NCI-H748 (cell line): ENCODE data around the gene ELAVL1.
"Not testable (repeated sequence)": the region's sequence is repeated elsewhere in the genome, so short reads cannot be mapped to it uniquely, and the experiment has no call there.

Experiments used
- DNase-seq: peaks from one replicate; lab custom pipeline; 2025; ENCODE audit not compliant: unreplicated experiment; lab: John Stamatoyannopoulos, UW

ELAVL1 gene

GRCh38 chr19:7971553-7972520 lies 33.6 kb downstream of the ELAVL1 start:
- no peak for DNase-seq

DNA sequence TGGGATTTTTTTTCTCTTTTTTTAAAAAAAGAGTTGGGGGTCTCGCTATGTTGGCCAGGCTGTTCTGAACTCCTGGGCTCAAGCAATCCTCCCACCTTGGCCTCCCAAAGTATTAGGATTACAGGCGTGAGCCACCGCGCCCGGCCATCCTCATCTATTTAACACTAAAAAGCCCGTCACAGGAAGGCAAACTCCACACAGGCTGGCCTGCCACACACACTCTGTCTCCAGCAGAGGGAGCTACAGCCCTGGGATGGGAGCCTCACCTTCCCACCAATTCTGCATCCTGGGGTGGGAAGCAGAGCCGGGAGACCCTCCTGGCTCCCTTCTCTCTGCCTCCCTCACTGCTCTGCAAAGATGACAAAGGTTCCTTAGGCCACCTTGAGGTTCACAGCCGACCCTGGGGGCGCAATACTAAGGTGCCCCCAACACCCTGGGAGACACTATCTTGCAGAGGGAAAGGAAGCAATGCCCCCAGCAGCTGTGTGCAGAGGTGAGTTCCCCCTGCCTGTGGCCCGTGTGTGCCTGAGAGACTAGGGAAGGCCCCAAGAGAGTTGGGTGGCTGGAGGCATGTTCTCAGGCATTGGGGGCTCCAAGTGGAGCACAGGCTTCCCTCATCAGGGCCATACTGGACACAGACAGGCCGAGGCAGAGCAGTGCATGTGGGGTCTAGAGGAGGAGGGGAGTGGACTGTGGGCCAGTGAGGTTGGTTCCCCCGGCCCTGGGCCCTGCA lies 34.6 kb downstream of the ELAVL1 start:
- DNase-seq = peak; percentile 18

DNA sequence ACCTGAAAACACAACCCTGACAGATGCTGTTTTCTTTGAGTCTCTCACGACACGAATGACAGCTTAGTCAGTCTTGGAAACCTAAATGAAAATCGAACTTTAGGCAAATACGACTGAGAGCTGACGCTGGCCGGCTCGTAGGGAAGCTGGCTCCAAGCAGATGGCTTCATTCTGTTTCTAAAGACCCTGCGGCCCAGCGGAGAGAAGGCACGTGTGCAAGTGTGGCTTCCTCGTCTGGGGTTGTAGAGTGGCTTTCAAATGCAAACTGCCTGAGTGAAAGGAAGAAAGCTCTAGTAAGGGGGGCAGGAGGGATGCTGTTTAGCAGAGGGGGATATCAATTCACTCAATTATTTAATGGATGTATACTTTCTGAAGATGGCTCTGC lies 35.9 kb downstream of the ELAVL1 start:
- DNase-seq = no peak

DNA sequence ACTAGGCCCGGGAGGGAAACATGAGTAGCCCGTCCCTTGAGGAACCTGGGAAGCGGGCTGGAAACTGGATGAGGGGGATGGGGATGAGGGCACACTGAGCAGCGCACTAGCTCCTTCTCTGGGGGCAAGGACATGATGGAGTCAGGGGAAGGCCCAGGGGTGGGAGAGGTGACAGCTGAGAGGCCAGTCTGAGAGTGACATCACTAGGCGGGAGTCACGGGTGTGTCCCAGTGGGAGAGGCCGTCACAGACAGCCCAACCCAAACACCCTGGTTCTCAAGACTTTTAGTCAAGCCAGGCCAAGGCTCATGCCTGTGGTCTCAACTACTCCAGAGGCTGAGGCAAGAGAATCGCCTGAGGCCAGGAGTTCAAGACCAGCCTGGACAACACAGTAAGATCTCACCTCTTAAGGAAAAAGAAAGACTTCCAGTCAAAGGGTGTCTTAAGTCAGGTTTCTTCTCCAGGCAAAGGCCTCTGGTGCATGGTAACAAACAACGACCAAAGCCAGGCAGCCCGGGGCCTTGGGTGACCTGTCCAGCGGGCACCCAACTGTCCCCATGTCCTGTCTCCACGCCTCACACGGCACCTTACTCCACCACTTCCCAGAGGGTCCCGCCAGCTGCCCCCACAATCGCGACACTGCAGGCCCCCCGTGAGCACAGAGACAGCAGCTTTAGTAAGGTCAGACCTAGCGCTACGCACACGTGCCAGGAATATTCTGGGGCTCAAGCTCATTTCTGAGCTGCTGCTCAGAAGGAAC lies 36.5 kb downstream of the ELAVL1 start:
- no peak for DNase-seq

- no peak for DNase-seq
Measured at GRCh38 chr19:7968008-7968795, 37.2 kb downstream of the ELAVL1 start.

DNA sequence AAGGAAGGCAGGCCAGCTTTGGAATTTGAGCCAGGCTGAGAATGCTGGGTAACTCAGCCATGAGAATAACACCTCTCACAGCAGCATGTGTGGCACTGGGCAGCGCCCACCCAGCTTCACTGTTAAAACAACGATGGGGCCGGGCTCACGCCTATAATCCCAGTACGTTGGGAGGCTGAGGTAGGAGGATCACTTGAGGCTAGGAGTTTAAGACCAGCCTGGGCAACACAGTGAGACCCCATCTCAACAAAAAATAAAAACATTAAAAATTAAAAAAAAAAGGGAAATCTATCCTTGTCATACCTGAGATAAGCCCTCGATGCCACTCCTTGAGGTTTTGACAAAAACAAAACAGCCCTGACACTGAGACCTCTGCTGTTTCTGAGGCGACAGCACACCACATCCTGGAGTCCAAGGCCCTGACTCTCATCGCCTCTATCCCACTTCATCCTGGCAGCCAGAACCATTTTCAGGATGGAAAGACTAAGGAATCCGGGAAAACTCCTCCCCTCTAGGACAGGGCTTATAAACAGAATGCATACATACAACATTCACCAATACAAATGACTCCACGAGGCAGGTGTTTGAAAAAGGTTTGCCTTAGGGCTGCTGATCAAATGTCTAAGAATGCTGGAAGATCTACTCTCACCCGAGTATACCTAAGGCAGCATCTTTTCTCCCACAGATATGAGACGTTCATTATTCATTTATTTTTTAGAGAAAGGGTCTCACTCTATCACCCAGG lies 39.3 kb downstream of the ELAVL1 start:
- DNase-seq = no peak

DNA sequence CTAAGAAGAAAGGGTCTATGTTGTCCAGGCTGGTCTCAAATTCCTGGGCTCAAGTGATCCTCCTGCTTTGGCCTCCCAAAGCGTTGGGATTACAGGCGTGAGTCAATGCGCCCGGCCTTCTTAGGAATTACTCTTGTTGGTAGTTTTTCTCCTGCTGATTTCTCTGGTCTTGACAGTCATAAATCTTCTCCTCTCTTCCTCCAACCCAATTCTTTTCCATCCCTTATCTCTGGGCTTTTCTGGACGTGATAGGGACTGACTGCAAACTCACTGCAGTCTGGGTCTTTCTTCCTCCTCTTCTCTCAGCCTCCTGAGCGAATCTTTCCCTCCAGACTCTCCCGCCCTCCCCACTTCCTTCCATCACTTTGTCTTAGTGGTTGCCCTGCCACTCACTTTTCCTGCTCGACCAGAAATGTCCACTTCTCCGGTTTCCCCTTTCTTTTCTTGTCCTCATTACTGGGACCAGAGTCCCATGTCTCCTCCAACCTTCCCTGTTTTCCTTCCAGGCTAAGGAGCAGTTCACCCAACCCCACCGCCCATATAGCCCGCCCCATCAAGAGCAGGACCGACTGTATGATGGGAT lies 40.1 kb downstream of the ELAVL1 start:
- no peak for DNase-seq

DNA sequence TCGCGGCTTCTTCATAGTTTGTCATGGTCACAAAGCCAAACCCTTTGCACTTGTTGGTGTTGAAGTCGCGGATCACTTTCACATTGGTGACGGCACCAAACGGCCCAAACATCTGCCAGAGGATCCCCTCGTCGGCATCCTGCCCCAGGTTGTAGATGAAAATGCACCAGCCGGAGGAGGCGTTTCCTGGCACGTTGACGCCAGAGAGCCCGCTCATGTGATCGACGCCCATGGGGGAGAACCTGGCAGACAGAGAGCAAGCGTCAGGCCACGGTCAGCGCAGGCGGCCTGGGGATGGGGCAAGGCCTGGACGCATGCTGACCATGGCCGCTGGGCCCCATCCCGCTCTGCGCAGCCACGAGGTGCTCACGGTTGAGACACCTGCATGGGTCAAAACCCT lies 41.9 kb downstream of the ELAVL1 start:
- DNase-seq = no peak

- DNase-seq = no peak
Measured at GRCh38 chr19:7962644-7963268, 42.7 kb downstream of the ELAVL1 start.

GRCh38 chr19:7961920-7962626 lies 43.4 kb downstream of the ELAVL1 start:
- no peak for DNase-seq

- not testable (repeated sequence) for DNase-seq
Measured at GRCh38 chr19:7961082-7961481, 44.4 kb downstream of the ELAVL1 start.

DNA sequence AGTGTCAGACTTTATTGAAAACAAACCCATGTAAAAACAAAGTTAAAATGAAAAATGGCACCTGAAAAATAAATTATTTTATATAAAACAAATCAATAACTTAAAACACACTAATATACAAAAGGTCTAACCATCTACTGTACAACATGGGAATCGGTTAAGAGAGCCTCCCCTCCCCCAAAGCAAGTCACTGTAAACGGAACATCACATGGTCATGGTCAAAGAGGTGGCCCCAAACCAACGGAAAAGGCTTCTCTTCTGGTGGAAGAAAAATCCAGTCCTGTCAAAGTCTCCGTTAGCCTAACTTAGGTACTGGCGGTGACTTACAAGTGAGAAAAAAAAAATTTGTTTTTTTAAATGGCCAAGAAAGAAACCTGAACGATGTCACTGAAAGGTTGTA lies 46.2 kb downstream of the ELAVL1 start:
- DNase-seq = no peak

- DNase-seq = no peak
Measured at GRCh38 chr19:7955696-7956095, 49.7 kb downstream of the ELAVL1 start.

DNA sequence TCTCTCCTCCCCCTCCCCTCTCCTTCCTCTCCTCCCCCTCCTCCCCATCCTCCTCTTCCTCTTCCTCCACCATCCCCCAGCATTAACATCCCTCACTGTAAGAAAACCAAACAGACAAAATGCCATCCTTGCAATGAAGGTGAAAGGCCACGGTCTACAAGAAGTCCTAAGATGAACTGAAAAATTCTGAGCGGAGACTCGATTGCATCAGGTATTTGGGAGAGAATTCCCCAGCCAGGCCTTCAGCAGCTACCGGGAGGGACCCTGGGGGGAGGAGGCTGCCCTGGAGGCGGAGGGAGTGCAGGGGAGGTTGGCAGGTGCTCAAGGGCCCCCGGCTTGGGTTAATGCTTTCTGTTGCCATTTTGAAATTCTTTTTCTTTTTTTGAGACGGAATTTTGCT lies 51.9 kb downstream of the ELAVL1 start:
- DNase-seq = no peak

GRCh38 chr19:7953060-7953459 lies 52.4 kb downstream of the ELAVL1 start:
- no peak for DNase-seq

GRCh38 chr19:7947939-7948338 lies 57.5 kb downstream of the ELAVL1 start:
- no peak for DNase-seq

GRCh38 chr19:7944177-7944761 lies 61.2 kb downstream of the ELAVL1 start:
- DNase-seq = peak; percentile 87
